H4 (cell line): ENCODE data around the gene USP17L19. TPM values are rescaled to one million over a fixed set of nuclear protein-coding genes. Genes with fewer than 3 reads are reported as not detected.
"Not testable (repeated sequence)": the region's sequence is repeated elsewhere in the genome, so short reads cannot be mapped to it uniquely, and the experiment has no call there.

Experiments
- DNase-seq: peaks from one replicate; pipeline ENCODE4 v3.0.0-alpha.2; 2015; ENCODE audit warnings: low spot score
- total RNA-seq: library from RNA; depleted of rRNA; stranded (reverse); fragments of >200 nt; shearing (Covaris generic); gene quantifications from 2 replicates; pipeline ENCODE4 v1.2.3, GENCODE V29; 2014; rRNA removed

USP17L19 gene, protein sequence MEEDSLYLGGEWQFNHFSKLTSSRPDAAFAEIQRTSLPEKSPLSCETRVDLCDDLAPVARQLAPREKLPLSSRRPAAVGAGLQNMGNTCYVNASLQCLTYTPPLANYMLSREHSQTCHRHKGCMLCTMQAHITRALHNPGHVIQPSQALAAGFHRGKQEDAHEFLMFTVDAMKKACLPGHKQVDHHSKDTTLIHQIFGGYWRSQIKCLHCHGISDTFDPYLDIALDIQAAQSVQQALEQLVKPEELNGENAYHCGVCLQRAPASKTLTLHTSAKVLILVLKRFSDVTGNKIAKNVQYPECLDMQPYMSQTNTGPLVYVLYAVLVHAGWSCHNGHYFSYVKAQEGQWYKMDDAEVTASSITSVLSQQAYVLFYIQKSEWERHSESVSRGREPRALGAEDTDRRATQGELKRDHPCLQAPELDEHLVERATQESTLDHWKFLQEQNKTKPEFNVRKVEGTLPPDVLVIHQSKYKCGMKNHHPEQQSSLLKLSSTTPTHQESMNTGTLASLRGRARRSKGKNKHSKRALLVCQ
- not detected in 2 replicates for total RNA-seq

DNA sequence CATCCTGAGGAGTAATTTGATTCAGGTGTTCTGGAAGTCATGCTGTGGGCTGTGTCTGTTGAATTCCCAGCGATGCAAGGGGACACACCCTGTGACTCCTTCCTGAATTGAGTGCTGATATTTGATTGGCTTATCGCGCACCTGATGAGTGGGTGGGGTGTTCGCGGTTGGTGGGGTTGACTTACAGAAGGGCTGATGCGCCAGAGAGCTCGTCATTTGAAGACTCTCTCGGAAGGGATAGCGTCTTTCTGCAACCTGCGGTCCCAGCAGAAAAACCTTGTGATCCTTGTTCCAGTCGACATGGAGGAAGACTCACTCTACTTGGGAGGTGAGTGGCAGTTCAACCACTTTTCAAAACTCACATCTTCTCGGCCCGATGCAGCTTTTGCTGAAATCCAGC is at the start of gene USP17L19:
TSS of gene USP17L19 (plus strand) at position 301 of the 400 bp plus-strand sequence. CDS start at position 301, 0 bp downstream.
- not testable (repeated sequence) for DNase-seq

DNA sequence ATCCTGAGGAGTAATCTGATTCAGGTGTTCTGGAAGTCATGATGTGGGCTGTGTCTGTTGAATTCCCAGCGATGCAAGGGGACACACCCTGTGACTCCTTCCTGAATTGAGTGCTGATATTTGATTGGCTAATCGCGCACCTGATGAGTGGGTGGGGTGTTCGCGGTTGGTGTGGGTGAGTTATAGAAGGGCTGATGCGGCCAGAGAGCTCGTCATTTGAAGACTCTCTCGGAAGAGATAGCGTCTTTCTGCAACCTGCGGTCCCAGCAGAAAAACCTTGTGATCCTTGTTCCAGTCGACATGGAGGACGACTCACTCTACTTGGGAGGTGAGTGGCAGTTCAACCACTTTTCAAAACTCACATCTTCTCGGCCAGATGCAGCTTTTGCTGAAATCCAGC is 42.8 kb upstream of the USP17L19 start, which contains the start of gene USP17L10:
TSS of gene USP17L10 (plus strand) at position 301 of the 400 bp plus-strand sequence. CDS start at position 301, 0 bp downstream.
- DNase-seq, result not testable (repeated sequence)

DNA sequence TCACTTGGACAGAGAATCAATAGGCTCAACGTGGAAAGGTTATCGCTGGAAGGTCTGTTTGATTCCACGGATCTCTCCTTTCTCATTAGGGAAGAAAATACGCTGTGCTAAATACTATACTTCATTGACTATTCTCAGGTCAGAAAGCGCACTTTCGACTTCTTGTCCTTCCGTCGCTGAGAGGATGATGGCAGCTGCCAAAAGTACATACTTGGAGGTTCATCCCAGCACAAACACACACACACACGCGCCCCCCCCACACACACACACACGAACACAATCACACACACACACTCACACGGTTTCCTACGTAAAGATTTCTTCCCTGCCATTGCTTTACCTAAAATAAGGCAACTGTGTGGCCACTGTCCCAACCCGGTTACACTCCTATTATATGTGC is 38.5 kb upstream of the USP17L19 start:
- not testable (repeated sequence) for DNase-seq

DNA sequence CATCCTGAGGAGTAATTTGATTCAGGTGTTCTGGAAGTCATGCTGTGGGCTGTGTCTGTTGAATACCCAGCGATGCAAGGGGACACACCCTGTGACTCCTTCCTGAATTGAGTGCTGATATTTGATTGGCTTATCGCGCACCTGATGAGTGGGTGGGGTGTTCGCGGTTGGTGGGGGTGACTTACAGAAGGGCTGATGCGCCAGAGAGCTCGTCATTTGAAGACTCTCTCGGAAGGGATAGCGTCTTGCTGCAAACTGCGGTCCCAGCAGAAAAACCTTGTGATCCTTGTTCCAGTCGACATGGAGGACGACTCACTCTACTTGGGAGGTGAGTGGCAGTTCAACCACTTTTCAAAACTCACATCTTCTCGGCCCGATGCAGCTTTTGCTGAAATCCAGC is 38.1 kb upstream of the USP17L19 start, which contains the start of gene USP17L11:
TSS of gene USP17L11 (plus strand) at position 301 of the 400 bp plus-strand sequence. CDS start at position 301, 0 bp downstream.
- not testable (repeated sequence) for DNase-seq

DNA sequence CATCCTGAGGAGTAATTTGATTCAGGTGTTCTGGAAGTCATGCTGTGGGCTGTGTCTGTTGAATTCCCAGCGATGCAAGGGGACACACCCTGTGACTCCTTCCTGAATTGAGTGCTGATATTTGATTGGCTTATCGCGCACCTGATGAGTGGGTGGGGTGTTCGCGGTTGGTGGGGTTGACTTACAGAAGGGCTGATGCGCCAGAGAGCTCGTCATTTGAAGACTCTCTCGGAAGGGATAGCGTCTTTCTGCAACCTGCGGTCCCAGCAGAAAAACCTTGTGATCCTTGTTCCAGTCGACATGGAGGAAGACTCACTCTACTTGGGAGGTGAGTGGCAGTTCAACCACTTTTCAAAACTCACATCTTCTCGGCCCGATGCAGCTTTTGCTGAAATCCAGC is 33.3 kb upstream of the USP17L19 start, which contains the start of gene USP17L12:
TSS of gene USP17L12 (plus strand) at position 301 of the 400 bp plus-strand sequence. CDS start at position 301, 0 bp downstream.
- not testable (repeated sequence) for DNase-seq

DNA sequence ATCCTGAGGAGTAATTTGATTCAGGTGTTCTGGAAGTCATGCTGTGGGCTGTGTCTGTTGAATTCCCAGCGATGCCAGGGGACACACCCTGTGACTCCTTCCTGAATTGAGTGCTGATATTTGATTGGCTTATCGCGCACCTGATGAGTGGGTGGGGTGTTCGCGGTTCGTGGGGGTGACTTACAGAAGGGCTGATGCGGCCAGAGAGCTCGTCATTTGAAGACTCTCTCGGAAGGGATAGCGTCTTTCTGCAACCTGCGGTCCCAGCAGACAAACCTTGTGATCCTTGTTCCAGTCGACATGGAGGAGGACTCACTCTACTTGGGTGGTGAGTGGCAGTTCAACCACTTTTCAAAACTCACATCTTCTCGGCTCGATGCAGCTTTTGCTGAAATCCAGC is 28.6 kb upstream of the USP17L19 start, which contains the start of gene USP17L13:
TSS of gene USP17L13 (plus strand) at position 301 of the 400 bp plus-strand sequence. CDS start at position 301, 0 bp downstream.
- DNase-seq, result not testable (repeated sequence)

DNA sequence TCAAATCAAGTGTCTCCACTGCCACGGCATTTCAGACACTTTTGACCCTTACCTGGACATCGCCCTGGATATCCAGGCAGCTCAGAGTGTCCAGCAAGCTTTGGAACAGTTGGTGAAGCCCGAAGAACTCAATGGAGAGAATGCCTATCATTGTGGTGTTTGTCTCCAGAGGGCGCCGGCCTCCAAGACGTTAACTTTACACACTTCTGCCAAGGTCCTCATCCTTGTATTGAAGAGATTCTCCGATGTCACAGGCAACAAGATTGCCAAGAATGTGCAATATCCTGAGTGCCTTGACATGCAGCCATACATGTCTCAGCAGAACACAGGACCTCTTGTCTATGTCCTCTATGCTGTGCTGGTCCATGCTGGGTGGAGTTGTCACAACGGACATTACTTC is 22.9 kb upstream of the USP17L19 start:
- not testable (repeated sequence) for DNase-seq

DNA sequence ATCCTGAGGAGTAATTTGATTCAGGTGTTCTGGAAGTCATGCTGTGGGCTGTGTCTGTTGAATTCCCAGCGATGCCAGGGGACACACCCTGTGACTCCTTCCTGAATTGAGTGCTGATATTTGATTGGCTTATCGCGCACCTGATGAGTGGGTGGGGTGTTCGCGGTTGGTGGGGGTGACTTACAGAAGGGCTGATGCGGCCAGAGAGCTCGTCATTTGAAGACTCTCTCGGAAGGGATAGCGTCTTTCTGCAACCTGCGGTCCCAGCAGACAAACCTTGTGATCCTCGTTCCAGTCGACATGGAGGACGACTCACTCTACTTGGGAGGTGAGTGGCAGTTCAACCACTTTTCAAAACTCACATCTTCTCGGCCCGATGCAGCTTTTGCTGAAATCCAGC is 19.1 kb upstream of the USP17L19 start, which contains the start of gene USP17L15:
TSS of gene USP17L15 (plus strand) at position 301 of the 400 bp plus-strand sequence. CDS start at position 301, 0 bp downstream.
- DNase-seq, result not testable (repeated sequence)

DNA sequence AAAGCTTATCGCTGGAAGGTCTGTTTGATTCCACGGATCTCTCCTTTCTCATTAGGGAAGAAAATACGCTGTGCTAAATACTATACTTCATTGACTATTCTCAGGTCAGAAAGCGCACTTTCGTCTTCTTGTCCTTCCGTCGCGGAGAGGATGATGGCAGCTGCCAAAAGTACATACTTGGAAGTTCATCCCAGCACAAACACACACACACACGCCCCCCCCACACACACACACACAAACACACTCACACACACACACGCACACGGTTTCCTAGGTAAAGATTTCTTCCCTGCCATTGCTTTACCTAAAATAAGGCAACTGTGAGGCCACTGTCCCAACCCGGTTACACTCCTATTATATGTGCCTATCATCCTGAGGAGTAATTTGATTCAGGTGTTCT is 14.7 kb upstream of the USP17L19 start:
- peak; percentile 14 for DNase-seq

DNA sequence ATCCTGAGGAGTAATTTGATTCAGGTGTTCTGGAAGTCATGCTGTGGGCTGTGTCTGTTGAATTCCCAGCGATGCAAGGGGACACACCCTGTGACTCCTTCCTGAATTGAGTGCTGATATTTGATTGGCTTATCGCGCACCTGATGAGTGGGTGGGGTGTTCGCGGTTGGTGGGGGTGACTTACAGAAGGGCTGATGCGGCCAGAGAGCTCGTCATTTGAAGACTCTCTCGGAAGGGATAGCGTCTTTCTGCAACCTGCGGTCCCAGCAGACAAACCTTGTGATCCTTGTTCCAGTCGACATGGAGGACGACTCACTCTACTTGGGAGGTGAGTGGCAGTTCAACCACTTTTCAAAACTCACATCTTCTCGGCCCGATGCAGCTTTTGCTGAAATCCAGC is 9.6 kb upstream of the USP17L19 start, which contains the start of gene USP17L17:
TSS of gene USP17L17 (plus strand) at position 301 of the 400 bp plus-strand sequence. CDS start at position 301, 0 bp downstream.
- DNase-seq, result not testable (repeated sequence)

DNA sequence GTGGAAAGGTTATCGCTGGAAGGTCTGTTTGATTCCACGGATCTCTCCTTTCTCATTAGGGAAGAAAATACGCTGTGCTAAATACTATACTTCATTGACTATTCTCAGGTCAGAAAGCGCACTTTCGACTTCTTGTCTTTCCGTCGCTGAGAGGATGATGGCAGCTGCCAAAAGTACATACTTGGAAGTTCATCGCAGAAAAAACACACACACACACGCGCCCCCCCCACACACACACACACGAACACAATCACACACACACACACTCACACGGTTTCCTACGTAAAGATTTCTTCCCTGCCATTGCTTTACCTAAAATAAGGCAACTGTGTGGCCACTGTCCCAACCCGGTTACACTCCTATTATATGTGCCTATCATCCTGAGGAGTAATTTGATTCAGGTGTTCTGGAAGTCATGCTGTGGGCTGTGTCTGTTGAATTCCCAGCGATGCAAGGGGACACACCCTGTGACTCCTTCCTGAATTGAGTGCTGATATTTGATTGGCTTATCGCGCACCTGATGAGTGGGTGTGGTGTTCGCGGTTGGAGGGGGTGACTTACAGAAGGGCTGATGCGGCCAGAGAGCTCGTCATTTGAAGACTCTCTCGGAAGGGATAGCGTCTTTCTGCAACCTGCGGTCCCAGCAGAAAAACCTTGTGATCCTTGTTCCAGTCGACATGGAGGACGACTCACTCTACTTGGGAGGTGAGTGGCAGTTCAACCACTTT is 5.1 kb upstream of the USP17L19 start, which contains the start of gene USP17L18:
TSS of gene USP17L18 (plus strand) at position 678 of the 728 bp plus-strand sequence. CDS start at position 678, 0 bp downstream.
- DNase-seq, result not testable (repeated sequence)

DNA sequence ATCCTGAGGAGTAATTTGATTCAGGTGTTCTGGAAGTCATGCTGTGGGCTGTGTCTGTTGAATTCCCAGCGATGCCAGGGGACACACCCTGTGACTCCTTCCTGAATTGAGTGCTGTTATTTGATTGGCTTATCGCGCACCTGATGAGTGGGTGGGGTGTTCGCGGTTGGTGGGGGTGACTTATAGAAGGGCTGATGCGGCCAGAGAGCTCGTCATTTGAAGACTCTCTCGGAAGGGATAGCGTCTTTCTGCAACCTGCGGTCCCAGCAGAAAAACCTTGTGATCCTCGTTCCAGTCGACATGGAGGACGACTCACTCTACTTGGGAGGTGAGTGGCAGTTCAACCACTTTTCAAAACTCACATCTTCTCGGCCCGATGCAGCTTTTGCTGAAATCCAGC is 4.6 kb downstream of the USP17L19 start, which contains the start of gene USP17L20:
TSS of gene USP17L20 (plus strand) at position 301 of the 400 bp plus-strand sequence. CDS start at position 301, 0 bp downstream.
- not testable (repeated sequence) for DNase-seq

DNA sequence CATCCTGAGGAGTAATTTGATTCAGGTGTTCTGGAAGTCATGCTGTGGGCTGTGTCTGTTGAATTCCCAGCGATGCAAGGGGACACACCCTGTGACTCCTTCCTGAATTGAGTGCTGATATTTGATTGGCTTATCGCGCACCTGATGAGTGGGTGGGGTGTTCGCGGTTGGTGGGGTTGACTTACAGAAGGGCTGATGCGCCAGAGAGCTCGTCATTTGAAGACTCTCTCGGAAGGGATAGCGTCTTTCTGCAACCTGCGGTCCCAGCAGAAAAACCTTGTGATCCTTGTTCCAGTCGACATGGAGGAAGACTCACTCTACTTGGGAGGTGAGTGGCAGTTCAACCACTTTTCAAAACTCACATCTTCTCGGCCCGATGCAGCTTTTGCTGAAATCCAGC is 9.4 kb downstream of the USP17L19 start, which contains the start of gene USP17L21:
TSS of gene USP17L21 (plus strand) at position 301 of the 400 bp plus-strand sequence. CDS start at position 301, 0 bp downstream.
- not testable (repeated sequence) for DNase-seq

DNA sequence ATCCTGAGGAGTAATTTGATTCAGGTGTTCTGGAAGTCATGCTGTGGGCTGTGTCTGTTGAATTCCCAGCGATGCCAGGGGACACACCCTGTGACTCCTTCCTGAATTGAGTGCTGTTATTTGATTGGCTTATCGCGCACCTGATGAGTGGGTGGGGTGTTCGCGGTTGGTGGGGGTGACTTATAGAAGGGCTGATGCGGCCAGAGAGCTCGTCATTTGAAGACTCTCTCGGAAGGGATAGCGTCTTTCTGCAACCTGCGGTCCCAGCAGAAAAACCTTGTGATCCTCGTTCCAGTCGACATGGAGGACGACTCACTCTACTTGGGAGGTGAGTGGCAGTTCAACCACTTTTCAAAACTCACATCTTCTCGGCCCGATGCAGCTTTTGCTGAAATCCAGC is 14.1 kb downstream of the USP17L19 start, which contains the start of gene USP17L22:
TSS of gene USP17L22 (plus strand) at position 301 of the 400 bp plus-strand sequence. CDS start at position 301, 0 bp downstream.
- not testable (repeated sequence) for DNase-seq

DNA sequence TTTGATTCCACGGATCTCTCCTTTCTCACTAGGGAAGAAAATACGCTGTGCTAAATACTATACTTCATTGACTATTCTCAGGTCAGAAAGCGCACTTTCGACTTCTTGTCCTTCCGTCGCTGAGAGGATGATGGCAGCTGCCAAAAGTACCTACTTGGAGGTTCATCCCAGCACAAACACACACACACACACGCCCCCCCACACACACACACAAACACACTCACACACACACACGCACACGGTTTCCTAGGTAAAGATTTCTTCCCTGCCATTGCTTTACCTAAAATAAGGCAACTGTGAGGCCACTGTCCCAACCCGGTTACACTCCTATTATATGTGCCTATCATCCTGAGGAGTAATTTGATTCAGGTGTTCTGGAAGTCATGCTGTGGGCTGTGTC is 18.5 kb downstream of the USP17L19 start:
- DNase-seq, result not testable (repeated sequence)

Other genes starting within 250 kb of the USP17L19 start
- gene FAM90A26, start 83.0 kb upstream of the USP17L19 start, total RNA-seq, result not detected in 2 replicates
- not detected in 2 replicates for gene USP17L10, start 42.7 kb upstream of the USP17L19 start, total RNA-seq
- not detected in 2 replicates for gene USP17L11, start 38.0 kb upstream of the USP17L19 start, total RNA-seq
- gene USP17L12, start 33.2 kb upstream of the USP17L19 start, total RNA-seq, result not detected in 2 replicates
- not detected in 2 replicates for gene USP17L13, start 28.5 kb upstream of the USP17L19 start, total RNA-seq
- not detected in 2 replicates for gene USP17L15, start 19.0 kb upstream of the USP17L19 start, total RNA-seq
- not detected in 2 replicates for gene USP17L17, start 9.5 kb upstream of the USP17L19 start, total RNA-seq
- not detected in 2 replicates for gene USP17L18, start 4.7 kb upstream of the USP17L19 start, total RNA-seq
- gene USP17L20, start 4.7 kb downstream of the USP17L19 start, total RNA-seq, result not detected in 2 replicates
- not detected in 2 replicates for gene USP17L21, start 9.5 kb downstream of the USP17L19 start, total RNA-seq
- gene USP17L22, start 14.2 kb downstream of the USP17L19 start, total RNA-seq, result not detected in 2 replicates
- not detected in 2 replicates for gene USP17L24, start 71.8 kb downstream of the USP17L19 start, total RNA-seq
- not detected in 2 replicates for gene USP17L25, start 76.5 kb downstream of the USP17L19 start, total RNA-seq
- gene USP17L26, start 81.3 kb downstream of the USP17L19 start, total RNA-seq, result not detected in 2 replicates
- not detected in 2 replicates for gene USP17L5, start 86.0 kb downstream of the USP17L19 start, total RNA-seq
- not detected in 2 replicates for gene USP17L27, start 90.8 kb downstream of the USP17L19 start, total RNA-seq
- gene USP17L28, start 95.5 kb downstream of the USP17L19 start, total RNA-seq, result not detected in 2 replicates
- not detected in 2 replicates for gene USP17L29, start 100.3 kb downstream of the USP17L19 start, total RNA-seq
- not detected in 2 replicates for gene USP17L30, start 109.8 kb downstream of the USP17L19 start, total RNA-seq
- gene DEFB131A, start 191.0 kb downstream of the USP17L19 start, total RNA-seq, result not detected in 2 replicates